ENCODE results near the gene LRRC42.

LRRC42 gene

GRCh38 chr1:53902235-53903138 is 43.7 kb upstream of the LRRC42 start:
- no peak overlapping the region for H3K4me3 ChIP-seq (ENCODE audit: insufficient read depth in 1 of 2, low read depth in 1 of 2, low read length in 2 of 2)
- no peak overlapping the region for H3K4ac ChIP-seq (ENCODE audit: low read depth in 1 of 2, low read length in 2 of 2)
- no peaks in the 10 kb centered on the region for H3K79me1 ChIP-seq (replicated peaks; ENCODE audit: low read length, poor library complexity, severe bottlenecking)
- H2BK12ac ChIP-seq (ENCODE audit: low read length in 2 of 2) = no peak overlapping the region
- no peak overlapping the region for H2AK5ac ChIP-seq (ENCODE audit: low read length, severe bottlenecking)
- H3K36me3 ChIP-seq (ENCODE audit: control insufficient read depth in 1 of 2, insufficient read depth in 2 of 2, low read depth in 1 of 2, low read length in 2 of 2) = no peaks in the 10 kb centered on the region
- H4K91ac ChIP-seq (ENCODE audit: low read length) = no peak overlapping the region
- no peak overlapping the region for H3K18ac ChIP-seq (ENCODE audit: low read depth in 1 of 2, low read length in 2 of 2)
- no peak overlapping the region for H2BK5ac ChIP-seq (ENCODE audit: low read depth, low read length, poor library complexity, severe bottlenecking)
- DNase-seq = peak; percentile 31
- no peak overlapping the region for H3K23ac ChIP-seq (ENCODE audit: low read length in 2 of 2)
- H3K27ac ChIP-seq (ENCODE audit: low read length, poor library complexity, severe bottlenecking) = no peak overlapping the region
- no peak overlapping the region for H2BK15ac ChIP-seq (ENCODE audit: low read depth, poor library complexity, severe bottlenecking)
- H3K27me3 ChIP-seq (ENCODE audit: control insufficient read depth in 1 of 2, insufficient read depth in 1 of 2, low read length in 2 of 2) = no peaks in the 10 kb centered on the region
- H2BK120ac ChIP-seq (ENCODE audit: low read depth, low read length) = no peak overlapping the region
- no peak overlapping the region for H3K4me2 ChIP-seq (ENCODE audit: low read length, poor library complexity, severe bottlenecking)
- H2AFZ ChIP-seq (ENCODE audit: low read depth, low read length) = no peak overlapping the region
- H4K8ac ChIP-seq (ENCODE audit: low read length) = no peak overlapping the region
- H3K9ac ChIP-seq (ENCODE audit: low read length) = no peak overlapping the region
- 88% methylated on average over 7 of the region's 7 CpGs for WGBS
- no peaks in the 10 kb centered on the region for H3K9me3 ChIP-seq (ENCODE audit: control insufficient read depth, low read length)
- peaks cover 10% of the 10 kb centered on the region for H3K4me1 ChIP-seq (ENCODE audit: control insufficient read depth, insufficient read depth, low read depth, low read length)
- H3K14ac ChIP-seq (ENCODE audit: low read length in 2 of 2) = no peak overlapping the region

- no peak overlapping the region for H2AFZ ChIP-seq (ENCODE audit: low read depth, low read length)
- no peak for DNase-seq
- 99% methylated on average over 8 of the region's 8 CpGs for WGBS
- no peak overlapping the region for H2AK5ac ChIP-seq (ENCODE audit: low read length, severe bottlenecking)
- no peaks in the 10 kb centered on the region for H3K27me3 ChIP-seq (ENCODE audit: control insufficient read depth in 1 of 2, insufficient read depth in 1 of 2, low read length in 2 of 2)
- H3K36me3 ChIP-seq (ENCODE audit: control insufficient read depth in 1 of 2, insufficient read depth in 2 of 2, low read depth in 1 of 2, low read length in 2 of 2) = peaks cover 0 to 5% of the 10 kb centered on the region in 2 experiments
- no peak overlapping the region for H4K91ac ChIP-seq (ENCODE audit: low read length)
- no peak overlapping the region for H3K9ac ChIP-seq (ENCODE audit: low read length)
- H2BK120ac ChIP-seq (ENCODE audit: low read depth, low read length) = no peak overlapping the region
- H3K27ac ChIP-seq (ENCODE audit: low read length, poor library complexity, severe bottlenecking) = no peak overlapping the region
- no peak overlapping the region for H2BK15ac ChIP-seq (ENCODE audit: low read depth, poor library complexity, severe bottlenecking)
- H2BK5ac ChIP-seq (ENCODE audit: low read depth, low read length, poor library complexity, severe bottlenecking) = no peak overlapping the region
- H3K4me2 ChIP-seq (ENCODE audit: low read length, poor library complexity, severe bottlenecking) = no peak overlapping the region
- no peak overlapping the region for H3K14ac ChIP-seq (ENCODE audit: low read length in 2 of 2)
- H3K23ac ChIP-seq (ENCODE audit: low read length in 2 of 2) = no peak overlapping the region
- no peaks in the 10 kb centered on the region for H3K4me1 ChIP-seq (ENCODE audit: control insufficient read depth, insufficient read depth, low read depth, low read length)
- H3K4ac ChIP-seq (ENCODE audit: low read depth in 1 of 2, low read length in 2 of 2) = no peak overlapping the region
- no peak overlapping the region for H2BK12ac ChIP-seq (ENCODE audit: low read length in 2 of 2)
- H3K79me1 ChIP-seq (replicated peaks; ENCODE audit: low read length, poor library complexity, severe bottlenecking) = no peaks in the 10 kb centered on the region
- no peak overlapping the region for H3K4me3 ChIP-seq (ENCODE audit: insufficient read depth in 1 of 2, low read depth in 1 of 2, low read length in 2 of 2)
- no peak overlapping the region for H3K18ac ChIP-seq (ENCODE audit: low read depth in 1 of 2, low read length in 2 of 2)
- H4K8ac ChIP-seq (ENCODE audit: low read length) = no peak overlapping the region
- H3K9me3 ChIP-seq (ENCODE audit: control insufficient read depth, low read length) = no peaks in the 10 kb centered on the region
Measured at GRCh38 chr1:53905509-53905908, 40.6 kb upstream of the LRRC42 start.

- Histone ChIP-seq H2BK15ac (ENCODE audit: low read depth, poor library complexity, severe bottlenecking) (no peak overlapping the region), H3K36me3 (ENCODE audit: control insufficient read depth in 1 of 2, insufficient read depth in 2 of 2, low read depth in 1 of 2, low read length in 2 of 2) (peaks cover 0 to 5% of the 10 kb centered on the region in 2 experiments), H3K4me2 (ENCODE audit: low read length, poor library complexity, severe bottlenecking) (no peak overlapping the region), H2BK12ac (ENCODE audit: low read length in 2 of 2) (no peak overlapping the region), H3K23ac (ENCODE audit: low read length in 2 of 2) (no peak overlapping the region), H2BK5ac (ENCODE audit: low read depth, low read length, poor library complexity, severe bottlenecking) (no peak overlapping the region), H3K9ac (ENCODE audit: low read length) (no peak overlapping the region), H3K27ac (ENCODE audit: low read length, poor library complexity, severe bottlenecking) (no peak overlapping the region), H2AK5ac (ENCODE audit: low read length, severe bottlenecking) (no peak overlapping the region), H3K4me1 (ENCODE audit: control insufficient read depth, insufficient read depth, low read depth, low read length) (no peaks in the 10 kb centered on the region), H3K18ac (ENCODE audit: low read depth in 1 of 2, low read length in 2 of 2) (no peak overlapping the region), H3K4ac (ENCODE audit: low read depth in 1 of 2, low read length in 2 of 2) (no peak overlapping the region), H3K4me3 (ENCODE audit: insufficient read depth in 1 of 2, low read depth in 1 of 2, low read length in 2 of 2) (no peak overlapping the region), H3K14ac (ENCODE audit: low read length in 2 of 2) (no peak overlapping the region), H4K91ac (ENCODE audit: low read length) (no peak overlapping the region), H2BK120ac (ENCODE audit: low read depth, low read length) (no peak overlapping the region), H3K27me3 (ENCODE audit: control insufficient read depth in 1 of 2, insufficient read depth in 1 of 2, low read length in 2 of 2) (no peaks in the 10 kb centered on the region), H3K79me1 (replicated peaks; ENCODE audit: low read length, poor library complexity, severe bottlenecking) (no peaks in the 10 kb centered on the region), H4K8ac (ENCODE audit: low read length) (no peak overlapping the region), H2AFZ (ENCODE audit: low read depth, low read length) (no peak overlapping the region), H3K9me3 (ENCODE audit: control insufficient read depth, low read length) (no peaks in the 10 kb centered on the region)
- no peak for DNase-seq
- 93% methylated on average over 4 of the region's 4 CpGs for WGBS
Measured at GRCh38 chr1:53906121-53906520, 40.0 kb upstream of the LRRC42 start.

GRCh38 chr1:53909946-53910345 is 36.2 kb upstream of the LRRC42 start:
- H3K79me1 ChIP-seq (replicated peaks; ENCODE audit: low read length, poor library complexity, severe bottlenecking) = no peaks in the 10 kb centered on the region
- H4K8ac ChIP-seq (ENCODE audit: low read length) = no peak overlapping the region
- no peak overlapping the region for H3K9ac ChIP-seq (ENCODE audit: low read length)
- WGBS = 98% methylated on average over 2 of the region's 3 CpGs
- H2BK15ac ChIP-seq (ENCODE audit: low read depth, poor library complexity, severe bottlenecking) = no peak overlapping the region
- DNase-seq = peak; percentile 19
- H3K36me3 ChIP-seq (ENCODE audit: control insufficient read depth in 1 of 2, insufficient read depth in 2 of 2, low read depth in 1 of 2, low read length in 2 of 2) = peaks cover 14 to 18% of the 10 kb centered on the region in 2 experiments
- no peak overlapping the region for H3K4me3 ChIP-seq (ENCODE audit: insufficient read depth in 1 of 2, low read depth in 1 of 2, low read length in 2 of 2)
- H2BK5ac ChIP-seq (ENCODE audit: low read depth, low read length, poor library complexity, severe bottlenecking) = no peak overlapping the region
- no peak overlapping the region for H3K4me2 ChIP-seq (ENCODE audit: low read length, poor library complexity, severe bottlenecking)
- H3K4ac ChIP-seq (ENCODE audit: low read depth in 1 of 2, low read length in 2 of 2) = no peak overlapping the region
- H2AK5ac ChIP-seq (ENCODE audit: low read length, severe bottlenecking) = no peak overlapping the region
- no peak overlapping the region for H3K14ac ChIP-seq (ENCODE audit: low read length in 2 of 2)
- no peaks in the 10 kb centered on the region for H3K4me1 ChIP-seq (ENCODE audit: control insufficient read depth, insufficient read depth, low read depth, low read length)
- H3K27me3 ChIP-seq (ENCODE audit: control insufficient read depth in 1 of 2, insufficient read depth in 1 of 2, low read length in 2 of 2) = no peaks in the 10 kb centered on the region
- H3K18ac ChIP-seq (ENCODE audit: low read depth in 1 of 2, low read length in 2 of 2) = no peak overlapping the region
- no peak overlapping the region for H3K23ac ChIP-seq (ENCODE audit: low read length in 2 of 2)
- no peak overlapping the region for H3K27ac ChIP-seq (ENCODE audit: low read length, poor library complexity, severe bottlenecking)
- no peak overlapping the region for H4K91ac ChIP-seq (ENCODE audit: low read length)
- no peak overlapping the region for H2AFZ ChIP-seq (ENCODE audit: low read depth, low read length)
- H3K9me3 ChIP-seq (ENCODE audit: control insufficient read depth, low read length) = no peaks in the 10 kb centered on the region
- no peak overlapping the region for H2BK12ac ChIP-seq (ENCODE audit: low read length in 2 of 2)
- H2BK120ac ChIP-seq (ENCODE audit: low read depth, low read length) = no peak overlapping the region

All from mesenchymal stem cell (in vitro differentiated cells and primary cell).